OCI-LY1 (cell line): ENCODE results near the gene PARVA.

ENCODE experiments used
- CTCF ChIP-seq: fragments of 200-600 bp; sonication (generic), shearing (Covaris generic); IDR thresholded peaks from 2 replicates; pipeline ENCODE4 v1.5.1; 2017; ENCODE audit warnings: mild to moderate bottlenecking, antibody characterized with exemption, low read length, moderate library complexity, mixed read lengths
- EZH2 ChIP-seq: fragments of 200-600 bp; sonication (generic), shearing (Covaris generic); IDR thresholded peaks from 2 replicates; pipeline ENCODE4 v1.8.0; 2017; ENCODE audit warnings: borderline replicate concordance, mixed run types, mild to moderate bottlenecking, antibody characterized with exemption, low read length, moderate library complexity, mixed read lengths

- TF ChIP-seq CTCF, result no peak
- no peak for TF ChIP-seq EZH2
Observed at GRCh38 chr11:12441231-12441861, 64.0 kb downstream of the PARVA start.
